PC-9 (cell line): ENCODE results near the gene KLHL10. TPM values are rescaled to one million over a fixed set of nuclear protein-coding genes. Genes with fewer than 3 reads are reported as not detected.
"Not testable (repeated sequence)": the region's sequence is repeated elsewhere in the genome, so short reads cannot be mapped to it uniquely, and the experiment has no call there.

Experiments used
- BruUV-seq: library from RNA; stranded (reverse); fragments of 400-500 nt; replicated peaks from 2 replicates; lab custom pipeline; 2021; lab: Mats Ljungman, UMichigan
- CTCF ChIA-PET: fragments of 300-600 bp; sonication (Branson Sonifier 250); formaldehyde crosslinking; loops from one replicate; lab custom pipeline; 2022; ENCODE audit warnings: antibody characterized with exemption; lab: Charles Lee
- POLR2A ChIA-PET: fragments of 300-600 bp; sonication (Branson Sonifier 250); formaldehyde crosslinking; loops from one replicate; lab custom pipeline; 2022; ENCODE audit warnings: antibody characterized with exemption; ENCODE audit not compliant: unreplicated experiment; lab: Charles Lee
- DNase-seq, 2 experiments: peaks; one replicate each; pipeline versions ENCODE4 v3.0.0 to v3.0.0-alpha.2; 2015 to 2022; ENCODE audit warnings: mixed read lengths in 1 of 2
- H2AFZ ChIP-seq: fragments of 200-600 bp; sonication (generic); 2 replicates; pipeline ENCODE4 v1.8.1; 2017; ENCODE audit warnings: antibody characterized with exemption
- H3F3A ChIP-seq: fragments of 200-600 bp; sonication (generic); 2 replicates; pipeline ENCODE4 v1.8.1; 2017; ENCODE audit warnings: antibody characterized with exemption, mild to moderate bottlenecking, low read depth; ENCODE audit not compliant: insufficient read depth
- H3K27ac ChIP-seq: fragments of 200-600 bp; sonication (generic); 2 replicates; pipeline ENCODE4 v1.6.1; 2016; ENCODE audit warnings: mixed run types
- H3K27me3 ChIP-seq: fragments of 200-600 bp; sonication (generic); 2 replicates; pipeline ENCODE4 v1.6.1; 2016; ENCODE audit warnings: low read depth, mixed run types; ENCODE audit not compliant: insufficient read depth
- H3K36me3 ChIP-seq: fragments of 200-600 bp; sonication (generic); 2 replicates; pipeline ENCODE4 v1.6.1; 2016; ENCODE audit warnings: low read depth, mixed run types
- H3K4me1 ChIP-seq: fragments of 200-600 bp; sonication (generic); replicated peaks from 2 replicates; pipeline ENCODE4 v1.6.1; 2016; ENCODE audit warnings: mixed run types; ENCODE audit not compliant: insufficient read depth
- H3K4me2 ChIP-seq: fragments of 200-600 bp; sonication (generic); 2 replicates; pipeline ENCODE4 v1.6.1; 2017; ENCODE audit warnings: mixed run types
- H3K4me3 ChIP-seq: fragments of 200-600 bp; sonication (generic); 2 replicates; pipeline ENCODE4 v1.6.1; 2016; ENCODE audit warnings: mixed run types
- H3K79me2 ChIP-seq: fragments of 200-600 bp; sonication (generic); 2 replicates; pipeline ENCODE4 v1.6.1; 2017; ENCODE audit warnings: low read depth, mixed run types
- H3K9me2 ChIP-seq: fragments of 200-600 bp; sonication (generic); 2 replicates; pipeline ENCODE4 v1.8.1; 2017; ENCODE audit warnings: mild to moderate bottlenecking; ENCODE audit not compliant: insufficient read depth
- H3K9me3 ChIP-seq: fragments of 200-600 bp; sonication (generic); 2 replicates; pipeline ENCODE4 v1.8.1; 2016; ENCODE audit warnings: low read depth; ENCODE audit not compliant: insufficient read depth
- H4K20me1 ChIP-seq: fragments of 200-600 bp; sonication (generic); 2 replicates; pipeline ENCODE4 v1.8.1; 2017; ENCODE audit not compliant: insufficient read depth
- CTCF ChIP-seq: fragments of 200-600 bp; sonication (generic); conservative IDR thresholded peaks from 2 replicates; pipeline ENCODE4 v1.6.1; 2017; ENCODE audit warnings: mixed run types, antibody characterized with exemption, mild to moderate bottlenecking, moderate library complexity
- EZH2 ChIP-seq: fragments of 200-600 bp; sonication (generic); IDR thresholded peaks from 2 replicates; pipeline ENCODE4 v1.8.0; 2017; ENCODE audit warnings: antibody characterized with exemption, low read depth
- intact Hi-C: fragments of 100-400 bp; cut with micrococcal nuclease; formaldehyde crosslinking; loops from one replicate; pipeline ENCODE4 v1.10.0; 2022; ENCODE audit not compliant: unreplicated experiment
- total RNA-seq: library from RNA; stranded (reverse); gene quantifications from 2 replicates; pipeline ENCODE4 v1.2.3, GENCODE V29; 2021

Gene KLHL10
- total RNA-seq, 1 experiment from 2014 or later, result not detected

- no peak overlapping the region for H3K4me3 ChIP-seq
- no peaks in the 10 kb centered on the region for H4K20me1 ChIP-seq
- no peaks in the 10 kb centered on the region for H3K9me3 ChIP-seq
- no peaks in the 10 kb centered on the region for H3K27me3 ChIP-seq
- intact Hi-C loops, result no loop called here
- TF ChIP-seq CTCF (no peak), EZH2 (no peak)
- no peaks in the 10 kb centered on the region for H3K4me1 ChIP-seq
- DNase-seq, result no peak
- H2AFZ ChIP-seq, result no peak overlapping the region
- ChIA-PET CTCF (no interaction called here), POLR2A (interaction anchor here (0.6 kb wide), 1 partner anchor 78 kb away, joined by 3 read pairs; no protein-coding TSS in a partner anchor)
- H3K79me2 ChIP-seq, result no peaks in the 10 kb centered on the region
- H3K36me3 ChIP-seq, result peaks cover 4% of the 10 kb centered on the region; the same call in 1 of the 2 replicates
- BruUV-seq, result no TSS peak
- no peak overlapping the region for H3K27ac ChIP-seq
- H3F3A ChIP-seq, result no peaks in the 10 kb centered on the region; the same call in 1 of the 2 replicates
- no peaks in the 10 kb centered on the region for H3K9me2 ChIP-seq
- H3K4me2 ChIP-seq, result no peak overlapping the region
These were observed 13.5 kb upstream of the KLHL10 start for GRCh38 chr17:41824086-41824485.

- TF ChIP-seq EZH2, result no peak
- no peak for TF ChIP-seq CTCF
- Histone ChIP-seq H3K4me3 (no peak overlapping the region), H3K79me2 (no peaks in the 10 kb centered on the region), H3K36me3 (peaks cover 9% of the 10 kb centered on the region), H4K20me1 (no peaks in the 10 kb centered on the region), H3K4me1 (no peaks in the 10 kb centered on the region), H3K27me3 (no peaks in the 10 kb centered on the region), H2AFZ (no peak overlapping the region), H3K27ac (no peak overlapping the region), H3K9me2 (no peaks in the 10 kb centered on the region), H3K9me3 (no peaks in the 10 kb centered on the region), H3K4me2 (no peak overlapping the region), H3F3A (no peaks in the 10 kb centered on the region)
- intact Hi-C loops, result no loop called here
- DNase-seq, result no peak
- ChIA-PET POLR2A (no interaction called here), CTCF (no interaction called here)
- no TSS peak for BruUV-seq
These were observed 12.3 kb upstream of the KLHL10 start for GRCh38 chr17:41825175-41825845.

GRCh38 chr17:41829961-41830360, 7.7 kb upstream of the KLHL10 start:
- CTCF ChIA-PET, H3K4me2 ChIP-seq, intact Hi-C loops, H3K79me2 ChIP-seq, H3K4me1 ChIP-seq, H3K4me3 ChIP-seq, H2AFZ ChIP-seq, H3K27ac ChIP-seq, H3K9me3 ChIP-seq, H4K20me1 ChIP-seq, H3K9me2 ChIP-seq, BruUV-seq, H3K27me3 ChIP-seq, H3F3A ChIP-seq, POLR2A ChIA-PET, DNase-seq: not testable (repeated sequence)
- peaks cover 16% of the 10 kb centered on the region for H3K36me3 ChIP-seq
